AML-193 (cell line): ENCODE measurements around the gene EFCAB8.
A peak's percentile ranks its signal among the peaks of the same experiment; 100 is the strongest.
"Not testable (repeated sequence)": the region's sequence is repeated elsewhere in the genome, so short reads cannot be mapped to it uniquely, and the experiment has no call there.

Source experiments
- DNase-seq, 2 experiments: peaks; one replicate each; lab custom pipeline; 2025; lab: John Stamatoyannopoulos, UW

Gene EFCAB8

GRCh38 chr20:32909896-32910571, 51.3 kb downstream of the EFCAB8 start:
- DNase-seq = no peak

- no peak for DNase-seq
Measured at GRCh38 chr20:32911355-32911754, 52.6 kb downstream of the EFCAB8 start.

GRCh38 chr20:32912688-32913087, 54.0 kb downstream of the EFCAB8 start:
- no peak for DNase-seq

- no peak for DNase-seq
Measured at GRCh38 chr20:32914031-32914430, 55.3 kb downstream of the EFCAB8 start.

GRCh38 chr20:32917191-32917950, 58.6 kb downstream of the EFCAB8 start:
- DNase-seq = no peak

GRCh38 chr20:32918296-32918695, 59.6 kb downstream of the EFCAB8 start:
- no peak for DNase-seq

GRCh38 chr20:32918751-32919150, 60.0 kb downstream of the EFCAB8 start:
- DNase-seq = no peak

- no peak for DNase-seq
Measured at GRCh38 chr20:32920066-32920465, 61.3 kb downstream of the EFCAB8 start.

GRCh38 chr20:32920530-32921298, 62.0 kb downstream of the EFCAB8 start:
- no peak for DNase-seq

GRCh38 chr20:32922466-32922865, 63.7 kb downstream of the EFCAB8 start:
- no peak for DNase-seq

- DNase-seq = no peak
Measured at GRCh38 chr20:32924781-32925180, 66.1 kb downstream of the EFCAB8 start.

GRCh38 chr20:32925481-32926196, 66.9 kb downstream of the EFCAB8 start:
- DNase-seq = no peak

GRCh38 chr20:32929162-32929561, 70.4 kb downstream of the EFCAB8 start:
- DNase-seq = no peak

GRCh38 chr20:32930181-32930580, 71.5 kb downstream of the EFCAB8 start:
- no peak for DNase-seq

- no peak for DNase-seq
Measured at GRCh38 chr20:32930701-32931100, 72.0 kb downstream of the EFCAB8 start.

- no peak for DNase-seq
Measured at GRCh38 chr20:32934580-32934979, 75.9 kb downstream of the EFCAB8 start.

GRCh38 chr20:32941155-32941885, 82.6 kb downstream of the EFCAB8 start:
- DNase-seq = peak; percentile 55 to 61

- no peak for DNase-seq
Measured at GRCh38 chr20:32943490-32944052, 84.8 kb downstream of the EFCAB8 start.

GRCh38 chr20:32945710-32946221, 87.0 kb downstream of the EFCAB8 start:
- DNase-seq = peak; percentile 28 to 42

- DNase-seq = no peak
Measured at GRCh38 chr20:32946629-32947028, 87.9 kb downstream of the EFCAB8 start.

- DNase-seq = not testable (repeated sequence)
Measured at GRCh38 chr20:32950539-32950938, 91.8 kb downstream of the EFCAB8 start.
